ENCODE measurements around the gene FAS. TPM values are rescaled to one million over a fixed set of nuclear protein-coding genes. Genes with fewer than 3 reads are reported as not detected.
A peak's percentile ranks its signal among the peaks of the same experiment; 100 is the strongest.

Gene FAS
- total RNA-seq, 1 donor from 2014 or later: 10.5 TPM

DNA sequence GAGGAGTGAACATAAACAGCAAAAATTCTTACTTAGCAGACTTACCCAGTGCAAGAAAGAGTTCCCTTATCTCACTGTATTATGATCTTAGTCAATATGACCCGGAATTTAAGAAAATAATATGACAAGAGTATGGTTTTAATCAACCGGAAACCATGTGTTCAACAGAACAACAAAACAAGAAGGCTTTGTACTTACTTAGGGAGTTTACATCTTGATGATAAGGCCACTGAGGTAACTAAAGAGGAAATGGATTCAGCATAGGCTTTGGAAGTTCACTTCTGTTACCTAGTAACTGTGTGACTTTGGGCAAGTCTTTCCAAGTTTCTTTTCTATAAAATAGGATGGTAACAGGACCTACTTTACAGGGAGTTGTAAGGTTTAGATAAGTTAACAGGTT is 7.4 kb upstream of the FAS start:
- H3K4me3 ChIP-seq: peak overlapping the region in 1 of 2 donors; percentile 50
- H3K36me3 ChIP-seq: no peaks in the 10 kb centered on the region
- H3K27me3 ChIP-seq: no peaks in the 10 kb centered on the region
- intact Hi-C loops (cut with DNase I): no loop called here
- DNase-seq (ENCODE audit: low spot score in 2 of 2): no peak
- H3K4me1 ChIP-seq: peaks cover 10 to 69% of the 10 kb centered on the region in 2 donors
- H3K27ac ChIP-seq: peak overlapping the region; percentile 93 to 94
- TF ChIP-seq, protein P1, sequence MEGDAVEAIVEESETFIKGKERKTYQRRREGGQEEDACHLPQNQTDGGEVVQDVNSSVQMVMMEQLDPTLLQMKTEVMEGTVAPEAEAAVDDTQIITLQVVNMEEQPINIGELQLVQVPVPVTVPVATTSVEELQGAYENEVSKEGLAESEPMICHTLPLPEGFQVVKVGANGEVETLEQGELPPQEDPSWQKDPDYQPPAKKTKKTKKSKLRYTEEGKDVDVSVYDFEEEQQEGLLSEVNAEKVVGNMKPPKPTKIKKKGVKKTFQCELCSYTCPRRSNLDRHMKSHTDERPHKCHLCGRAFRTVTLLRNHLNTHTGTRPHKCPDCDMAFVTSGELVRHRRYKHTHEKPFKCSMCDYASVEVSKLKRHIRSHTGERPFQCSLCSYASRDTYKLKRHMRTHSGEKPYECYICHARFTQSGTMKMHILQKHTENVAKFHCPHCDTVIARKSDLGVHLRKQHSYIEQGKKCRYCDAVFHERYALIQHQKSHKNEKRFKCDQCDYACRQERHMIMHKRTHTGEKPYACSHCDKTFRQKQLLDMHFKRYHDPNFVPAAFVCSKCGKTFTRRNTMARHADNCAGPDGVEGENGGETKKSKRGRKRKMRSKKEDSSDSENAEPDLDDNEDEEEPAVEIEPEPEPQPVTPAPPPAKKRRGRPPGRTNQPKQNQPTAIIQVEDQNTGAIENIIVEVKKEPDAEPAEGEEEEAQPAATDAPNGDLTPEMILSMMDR (IDR thresholded peaks at IDR 0.05): no peak
- no peaks in the 10 kb centered on the region for H3K9me3 ChIP-seq

DNA sequence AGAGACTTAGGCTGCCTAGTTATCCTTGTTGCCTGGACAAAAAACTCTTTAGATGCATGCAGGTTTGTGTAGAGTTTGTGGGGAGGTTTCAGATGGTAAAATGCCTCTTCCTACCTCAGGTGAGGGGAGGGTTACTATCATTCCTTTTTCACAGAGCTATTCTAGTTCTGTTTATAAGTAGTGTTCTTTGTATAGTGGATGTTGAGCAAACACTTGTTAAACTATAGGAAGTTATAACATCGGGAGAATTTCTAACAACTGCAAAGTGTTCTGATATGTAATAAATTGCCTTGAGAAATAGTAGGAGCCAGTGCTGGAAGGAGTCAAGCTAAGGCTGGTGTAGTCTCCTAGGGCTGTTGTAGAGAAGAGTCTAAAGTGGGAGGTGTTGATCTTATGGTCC is 6.7 kb upstream of the FAS start:
- Histone ChIP-seq H3K4me1 (peaks cover 10 to 64% of the 10 kb centered on the region in 2 donors), H3K27ac (peak overlapping the region; percentile 93 to 94), H3K36me3 (no peaks in the 10 kb centered on the region), H3K9me3 (no peaks in the 10 kb centered on the region), H3K4me3 (peak overlapping the region in 1 of 2 donors; percentile 27), H3K27me3 (no peaks in the 10 kb centered on the region)
- TF ChIP-seq, protein P1 (IDR thresholded peaks at IDR 0.05): no peak
- intact Hi-C loops (cut with DNase I): no loop called here
- no peak for DNase-seq (ENCODE audit: low spot score in 2 of 2)

DNA sequence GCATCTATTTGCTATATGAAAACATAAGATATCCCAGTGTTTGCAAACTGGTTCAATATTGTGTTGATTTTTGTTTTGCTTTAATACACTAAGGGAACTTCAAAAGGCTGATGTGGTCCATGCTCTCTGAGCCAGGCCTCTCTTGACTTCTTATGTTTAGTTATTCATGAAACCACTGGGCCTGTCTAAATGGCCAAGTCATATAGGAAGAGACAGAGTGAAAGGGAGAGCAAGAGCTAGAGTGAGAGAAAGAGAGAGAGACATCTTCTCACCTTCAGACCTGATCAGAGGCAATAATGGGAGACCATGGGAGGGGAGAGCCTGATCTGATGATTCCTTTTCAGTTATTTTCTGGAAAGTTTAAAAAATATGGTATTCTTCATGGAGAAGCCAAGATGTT is 6.1 kb upstream of the FAS start:
- H3K4me1 ChIP-seq: peaks cover 10 to 65% of the 10 kb centered on the region in 2 donors
- TF ChIP-seq, protein P1 (IDR thresholded peaks at IDR 0.05): no peak
- intact Hi-C loops (cut with DNase I): no loop called here

DNA sequence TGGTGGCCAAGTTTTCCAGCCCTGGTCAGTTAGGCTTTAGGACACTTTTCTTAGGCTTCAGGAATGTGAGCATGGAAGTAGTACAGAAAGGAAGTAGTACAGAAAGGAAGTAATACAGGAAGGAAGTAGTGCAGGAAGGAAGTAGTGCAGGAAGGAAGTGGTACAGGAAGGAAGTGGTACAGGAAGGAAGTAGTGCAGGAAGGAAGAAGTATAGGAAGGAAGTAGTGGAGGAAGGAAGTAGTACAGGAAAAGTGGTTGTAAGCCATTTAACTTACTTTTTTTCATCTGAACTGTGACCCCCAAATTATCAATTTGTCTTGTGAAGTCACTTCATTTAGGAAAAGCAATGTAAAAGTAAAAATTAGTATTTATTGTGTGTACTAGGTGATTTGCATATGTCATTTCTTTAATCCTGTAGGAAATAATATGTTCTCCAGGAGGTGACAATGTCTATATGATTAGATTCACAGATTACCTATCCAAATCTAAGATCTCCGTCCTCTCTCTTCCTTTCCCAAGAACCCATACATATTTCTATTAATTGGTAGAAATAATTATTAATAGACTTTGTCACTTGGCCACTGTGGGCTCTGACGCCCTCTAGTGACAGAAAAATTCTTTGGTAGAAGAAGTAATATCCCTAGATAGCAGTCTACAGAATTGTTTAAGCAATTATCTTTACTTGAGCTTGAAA is 3.9 kb upstream of the FAS start:
- Histone ChIP-seq H3K27me3 (no peaks in the 10 kb centered on the region), H3K36me3 (no peaks in the 10 kb centered on the region), H3K4me1 (peaks cover 0 to 45% of the 10 kb centered on the region in 2 donors), H3K4me3 (peak overlapping the region in 1 of 2 donors; percentile 3), H3K27ac (peak overlapping the region; percentile 93 to 94), H3K9me3 (no peaks in the 10 kb centered on the region)
- intact Hi-C loops (cut with DNase I): loop anchor here (1.0 to 5.0 kb wide), 2 partner anchors 51 to 874 kb away; no protein-coding TSS in a partner anchor
- no peak for DNase-seq (ENCODE audit: low spot score in 2 of 2)
- TF ChIP-seq, protein P1 (IDR thresholded peaks at IDR 0.05): peak; percentile 69 to 85 (median 85)

More for the DNA sequence above, 6.1 kb upstream of the FAS start:
- Histone ChIP-seq H3K27ac (peak overlapping the region; percentile 93 to 94), H3K27me3 (no peaks in the 10 kb centered on the region), H3K9me3 (no peaks in the 10 kb centered on the region), H3K36me3 (no peaks in the 10 kb centered on the region), H3K4me3 (peak overlapping the region in 1 of 2 donors; percentile 27)
- no peak for DNase-seq (ENCODE audit: low spot score in 2 of 2)

DNA sequence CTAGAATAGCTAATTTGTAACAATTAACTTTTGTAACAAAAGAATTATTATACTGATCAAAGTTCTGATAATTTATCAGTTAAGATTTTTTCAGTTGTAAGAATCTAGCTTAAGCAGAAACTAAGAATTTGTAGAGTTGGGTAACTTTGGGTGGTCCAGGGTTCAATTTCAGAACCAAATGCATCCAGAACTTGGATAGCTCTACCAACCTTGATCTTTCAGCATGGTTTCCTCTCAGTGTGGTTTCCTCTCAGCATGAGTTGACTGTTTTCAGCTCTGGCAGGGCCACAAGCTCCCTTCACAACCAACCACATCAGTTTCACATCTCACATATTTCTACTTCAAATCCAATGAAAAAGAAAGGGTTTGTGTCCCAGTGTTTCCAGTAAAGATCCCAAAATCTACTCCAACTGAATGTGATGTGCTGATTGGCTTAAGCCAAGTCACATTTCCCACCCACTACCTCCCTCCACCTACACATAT is 3.3 kb upstream of the FAS start:
- Histone ChIP-seq H3K4me1 (peaks cover 0 to 40% of the 10 kb centered on the region in 2 donors), H3K36me3 (no peaks in the 10 kb centered on the region), H3K4me3 (peak overlapping the region in 1 of 2 donors; percentile 14), H3K9me3 (no peaks in the 10 kb centered on the region), H3K27me3 (no peaks in the 10 kb centered on the region), H3K27ac (peak overlapping the region; percentile 52 to 94)
- TF ChIP-seq, protein P1 (IDR thresholded peaks at IDR 0.05): no peak
- DNase-seq (ENCODE audit: low spot score in 2 of 2): no peak
- intact Hi-C loops (cut with DNase I): loop anchor here (1.0 to 5.0 kb wide), 2 partner anchors 52 to 875 kb away; no protein-coding TSS in a partner anchor
